ENCODE data around the gene DSCAML1. TPM values are rescaled to one million over a fixed set of nuclear protein-coding genes. Genes with fewer than 3 reads are reported as not detected.

DSCAML1 gene
- total RNA-seq, 1 experiment from 2014 or later, result 0.15 TPM

- no peak overlapping the region for H2BK120ac ChIP-seq (ENCODE audit: low read depth, low read length, poor library complexity, severe bottlenecking)
- no peak overlapping the region for H3T11ph ChIP-seq (ENCODE audit: low read length)
- H2BK5ac ChIP-seq (ENCODE audit: insufficient read length, low read length), result no peak overlapping the region
- H3K4me3 Mint-ChIP-seq, result no peak overlapping the region
- H4K91ac ChIP-seq (ENCODE audit: insufficient read length, low read depth, low read length), result no peak overlapping the region
- H3K9me3 Mint-ChIP-seq, result no peaks in the 10 kb centered on the region
- no peaks in the 10 kb centered on the region for H3K9me3 ChIP-seq (ENCODE audit: control insufficient read depth, low read depth, low read length)
- no peaks in the 10 kb centered on the region for H3K27me3 ChIP-seq (ENCODE audit: insufficient read depth, low read length)
- H3K4me1 ChIP-seq (ENCODE audit: insufficient read depth, low read length), result no peaks in the 10 kb centered on the region
- no peak overlapping the region for H3K56ac ChIP-seq (ENCODE audit: insufficient read length, low read depth, low read length)
- H3K79me1 ChIP-seq (ENCODE audit: insufficient read depth, low read depth, low read length, poor library complexity, severe bottlenecking), result no peaks in the 10 kb centered on the region
- no peaks in the 10 kb centered on the region; a peak in 1 of 7 replicates for H3K36me3 Mint-ChIP-seq (ENCODE audit: insufficient read depth in 1 of 3, low read depth in 3 of 3)
- no peak overlapping the region for H2BK20ac ChIP-seq (ENCODE audit: low read depth, low read length, poor library complexity, severe bottlenecking)
- H2BK15ac ChIP-seq (ENCODE audit: low read depth, low read length), result no peak overlapping the region
- no peak overlapping the region for H2AK5ac ChIP-seq (ENCODE audit: insufficient read length, low read length)
- WGBS (ENCODE audit: extremely low coverage, insufficient read length, low lambda C conversion rate), result no CpG with 5 or more reads among the region's 14 CpGs
- H4K20me1 ChIP-seq (ENCODE audit: control insufficient read depth, insufficient read depth, insufficient read length), result peaks cover 2% of the 10 kb centered on the region
- no peak for DNase-seq
- no peak overlapping the region for H3K4me2 ChIP-seq (ENCODE audit: insufficient read depth, insufficient read length, low read length)
- H3K9ac ChIP-seq (ENCODE audit: extremely low read depth, insufficient read length, low read length), result no peak overlapping the region
- no peak overlapping the region for H3K4ac ChIP-seq (ENCODE audit: low read depth, low read length)
- H3K27ac ChIP-seq (ENCODE audit: insufficient read length, low read depth, low read length), result no peak overlapping the region
- no peak overlapping the region for H3K27ac Mint-ChIP-seq
- no peak overlapping the region for H4K8ac ChIP-seq (replicated peaks; ENCODE audit: insufficient read length, low read depth, low read length)
- H3K23ac ChIP-seq (ENCODE audit: insufficient read length, low read depth, low read length), result no peak overlapping the region
- peaks cover 9% of the 10 kb centered on the region for H3K27me3 Mint-ChIP-seq (ENCODE audit: low read depth)
- no peak for TF ChIP-seq CTCF (conservative IDR thresholded peaks at IDR 0.05)
- no peak overlapping the region for H3K18ac ChIP-seq (ENCODE audit: insufficient read length, low read depth, low read length)
- H4K5ac ChIP-seq (ENCODE audit: insufficient read length, low read depth, low read length), result no peak overlapping the region
- H2BK12ac ChIP-seq (ENCODE audit: insufficient read length, low read depth, low read length), result no peak overlapping the region
- no peaks in the 10 kb centered on the region for H3K79me2 ChIP-seq (ENCODE audit: insufficient read depth, low read length)
- H3K23me2 ChIP-seq (ENCODE audit: insufficient read length, low read depth, low read length, poor library complexity, severe bottlenecking), result no peaks in the 10 kb centered on the region
- peaks cover 10 to 14% of the 10 kb centered on the region in 2 experiments for H3K4me1 Mint-ChIP-seq
- no peak overlapping the region; the same call in 1 of the 2 replicates for H3K14ac ChIP-seq (ENCODE audit: insufficient read depth, low read length)
- H2AFZ ChIP-seq (ENCODE audit: low read length), result no peak overlapping the region
Observed at GRCh38 chr11:117466966-117467365, 330.1 kb downstream of the DSCAML1 start.

Measured in H9 (cell line).